ENCODE data around the gene NFIB.

The NFIB gene

GRCh38 chr9:14185016-14185415 lies 128.9 kb downstream of the NFIB start:
- DNase-seq (ENCODE audit: low read depth), result no peak

DNA sequence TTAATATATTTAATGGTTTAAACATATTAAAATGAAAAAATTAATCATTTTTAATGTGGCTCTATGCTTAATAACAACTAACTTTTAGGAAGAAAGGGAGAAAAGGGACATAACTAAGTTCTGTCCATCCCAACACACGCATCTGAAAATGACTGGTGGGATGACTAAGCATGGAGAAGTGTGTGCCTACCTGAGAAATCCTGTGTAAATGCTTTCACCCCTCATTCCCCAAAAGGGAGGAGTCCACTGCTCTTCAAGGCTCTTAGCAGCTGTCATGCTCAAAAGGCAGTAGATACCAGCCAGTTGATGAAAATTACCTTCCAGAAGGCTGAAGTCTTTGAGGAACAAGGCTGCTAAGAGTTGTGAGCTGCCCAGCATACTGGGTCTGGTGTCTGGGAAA lies 130.9 kb downstream of the NFIB start:
- DNase-seq (ENCODE audit: low read depth), result no peak

DNA sequence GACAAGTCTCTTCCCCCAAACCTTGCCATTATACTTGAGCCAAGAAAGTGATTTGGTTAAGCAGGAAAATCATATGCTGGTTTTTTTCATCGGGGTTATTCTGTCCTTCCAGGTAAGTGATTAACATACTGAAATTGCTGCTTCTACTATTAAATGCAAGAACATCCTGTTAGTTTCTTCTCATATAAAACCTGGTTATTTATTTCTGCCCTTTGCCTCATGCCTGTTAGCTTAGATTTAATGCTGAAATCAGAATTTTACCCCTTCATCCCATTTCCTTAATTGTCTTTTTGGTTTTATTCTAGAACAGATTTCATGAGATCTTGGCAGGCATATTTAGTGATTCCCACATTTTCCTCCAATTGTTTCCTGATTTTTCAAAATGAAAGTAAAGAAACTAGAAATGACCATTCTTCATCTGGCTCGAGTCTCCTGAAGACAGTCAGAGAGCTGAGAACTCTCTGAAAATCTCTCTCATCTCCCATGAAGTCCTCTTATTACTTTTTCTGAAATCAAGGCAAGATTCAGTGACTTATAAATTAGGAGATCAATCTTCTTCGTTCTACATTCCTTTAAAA lies 132.9 kb downstream of the NFIB start:
- no peak for DNase-seq (ENCODE audit: low read depth)

DNA sequence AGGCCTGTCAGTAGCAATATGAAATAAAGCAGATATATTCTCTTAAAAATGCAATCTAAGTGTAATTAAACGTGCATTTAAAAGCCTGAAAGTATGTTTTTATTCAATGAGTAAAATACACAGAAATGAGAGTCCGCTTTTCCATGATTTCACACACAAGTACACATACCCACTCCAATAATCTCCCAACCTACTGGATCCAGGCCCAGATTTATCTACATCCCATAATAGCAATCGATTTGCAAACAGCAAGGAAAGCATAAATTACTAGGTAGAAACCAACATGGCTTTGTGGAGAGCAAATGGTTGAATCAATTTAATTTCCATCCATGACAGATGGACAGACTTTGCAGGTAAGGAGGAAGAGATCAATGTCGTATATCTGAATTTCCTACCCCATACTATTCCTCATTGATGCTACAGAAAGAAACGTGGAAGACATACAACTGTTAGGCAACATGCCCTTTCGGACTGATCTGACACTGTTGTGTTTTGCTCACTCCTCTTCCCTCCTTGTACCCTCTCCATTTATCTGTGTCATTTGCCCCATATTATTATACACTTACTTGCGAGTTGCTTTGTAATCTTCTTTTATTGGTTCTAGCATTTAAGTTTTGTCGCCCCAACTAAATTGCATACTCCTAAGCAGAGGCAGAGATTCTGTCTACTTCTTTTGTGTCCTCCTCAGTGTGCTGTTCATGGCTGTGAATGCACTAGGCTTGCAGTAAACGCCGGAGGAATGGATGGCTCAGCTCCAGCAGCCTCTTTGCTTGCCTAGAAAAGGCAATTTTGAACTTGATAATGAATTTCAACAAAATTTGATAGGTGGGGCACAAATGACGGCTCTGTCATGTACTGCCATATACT lies 133.6 kb downstream of the NFIB start:
- no peak for DNase-seq (ENCODE audit: low read depth)

- DNase-seq (ENCODE audit: low read depth), result no peak
Measured at GRCh38 chr9:14179449-14179848, 134.5 kb downstream of the NFIB start.

DNA sequence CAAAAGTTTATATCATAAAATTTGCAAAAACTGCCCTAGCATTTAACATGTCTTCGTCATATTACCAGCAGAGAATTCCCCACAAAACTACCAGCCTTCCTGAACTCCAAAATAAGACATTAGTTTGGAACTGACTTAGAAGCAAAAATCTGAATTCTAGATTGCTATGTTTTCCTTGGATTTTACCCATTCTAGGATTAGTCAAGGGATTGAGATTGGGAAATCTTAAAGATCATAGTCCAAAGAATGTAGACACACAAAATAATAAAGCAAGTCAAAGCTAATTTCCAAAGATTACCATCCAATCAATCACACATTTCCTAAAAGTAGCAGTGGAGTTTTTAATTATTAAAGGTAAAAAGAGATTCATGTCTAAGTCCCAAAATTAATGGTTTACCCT lies 138.2 kb downstream of the NFIB start:
- DNase-seq (ENCODE audit: low read depth), result no peak

DNA sequence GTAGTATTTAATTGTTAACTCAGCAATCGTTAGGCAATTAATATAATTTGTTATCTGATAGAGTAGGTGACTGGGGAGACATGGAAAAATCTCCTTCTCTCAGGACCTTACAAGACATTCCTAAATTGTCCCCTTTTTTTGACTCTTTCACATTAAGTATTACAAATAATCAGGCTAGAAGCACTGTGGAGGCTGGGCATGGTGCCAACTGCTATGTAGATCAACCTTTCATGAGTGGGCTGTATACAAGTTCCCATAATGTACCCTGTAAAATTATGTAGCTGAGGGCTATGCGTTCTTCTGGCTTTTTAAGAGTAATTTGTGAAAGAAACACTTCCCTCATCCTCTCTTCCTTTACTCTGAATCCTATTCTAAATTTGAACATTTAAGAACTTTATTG lies 140.2 kb downstream of the NFIB start:
- no peak for DNase-seq (ENCODE audit: low read depth)

DNA sequence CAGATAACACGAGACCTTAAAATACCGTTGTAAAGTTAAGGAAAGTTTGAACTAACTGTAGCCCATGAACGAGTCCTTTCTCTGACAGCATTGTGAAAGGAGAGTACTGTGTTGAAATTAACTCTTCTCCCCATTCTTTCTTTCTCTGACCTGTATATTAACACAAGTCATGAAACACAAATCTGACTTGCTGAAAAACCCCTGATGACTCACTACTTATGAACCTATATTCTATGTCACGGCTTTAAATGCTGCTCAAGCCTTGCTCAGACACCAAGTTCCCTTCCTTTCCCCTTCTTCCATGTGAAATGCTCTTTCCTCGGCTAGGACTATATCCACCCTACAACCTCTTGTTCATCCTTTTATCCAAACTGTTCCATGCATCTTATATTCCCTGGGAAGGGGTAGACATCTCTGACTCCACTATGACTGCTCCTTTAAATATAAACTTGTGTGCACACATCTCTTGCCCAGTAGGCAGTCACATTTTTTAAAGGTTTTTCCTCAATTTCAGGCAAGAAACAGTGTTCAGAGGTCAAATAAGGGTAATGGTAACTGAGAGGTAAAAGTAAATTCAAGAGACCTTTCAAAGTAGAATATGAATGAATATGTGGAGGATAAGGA lies 142.9 kb downstream of the NFIB start:
- DNase-seq (ENCODE audit: low read depth), result no peak

- DNase-seq (ENCODE audit: low read depth), result no peak
Measured at GRCh38 chr9:14170392-14170931, 143.5 kb downstream of the NFIB start.

DNA sequence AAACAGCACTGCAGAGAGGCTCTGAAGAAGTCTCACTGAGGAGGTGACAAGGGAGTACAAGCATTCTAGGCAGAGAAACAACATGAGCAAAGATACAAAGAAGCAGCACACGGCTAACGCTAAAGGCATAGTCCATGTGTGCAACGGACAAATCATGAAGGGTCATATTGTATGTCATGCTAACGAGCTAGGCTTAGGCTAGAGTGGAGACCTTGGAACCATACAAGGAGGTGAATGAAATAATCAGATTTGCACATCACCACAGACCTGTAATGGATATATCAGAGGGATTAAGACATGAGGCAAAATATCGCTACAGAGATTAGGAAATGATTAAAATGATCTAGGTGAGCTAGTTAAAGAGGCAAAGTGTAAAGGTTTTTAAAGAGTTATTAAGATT lies 145.6 kb downstream of the NFIB start:
- DNase-seq (ENCODE audit: low read depth), result no peak

- DNase-seq (ENCODE audit: low read depth), result no peak
Measured at GRCh38 chr9:14165376-14166035, 148.4 kb downstream of the NFIB start.

DNA sequence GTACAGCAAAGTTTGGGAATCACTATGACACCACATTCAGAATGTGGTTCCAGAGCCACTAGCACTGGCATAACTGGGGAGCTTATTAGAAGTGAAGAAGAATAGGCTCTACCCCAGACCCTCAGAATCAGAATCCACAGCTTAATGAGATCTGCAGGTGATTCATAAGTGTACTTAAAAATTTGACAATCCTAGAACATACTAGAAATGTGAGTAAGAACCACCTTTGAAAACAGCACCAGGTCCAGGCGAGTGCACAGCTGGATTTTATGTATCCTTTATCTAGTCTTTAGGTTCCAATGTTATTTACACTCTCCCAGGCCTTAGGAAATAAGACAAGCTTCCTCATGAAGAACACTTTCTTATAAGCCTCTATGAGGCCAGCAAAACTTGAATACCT lies 149.0 kb downstream of the NFIB start:
- DNase-seq (ENCODE audit: low read depth), result no peak

DNA sequence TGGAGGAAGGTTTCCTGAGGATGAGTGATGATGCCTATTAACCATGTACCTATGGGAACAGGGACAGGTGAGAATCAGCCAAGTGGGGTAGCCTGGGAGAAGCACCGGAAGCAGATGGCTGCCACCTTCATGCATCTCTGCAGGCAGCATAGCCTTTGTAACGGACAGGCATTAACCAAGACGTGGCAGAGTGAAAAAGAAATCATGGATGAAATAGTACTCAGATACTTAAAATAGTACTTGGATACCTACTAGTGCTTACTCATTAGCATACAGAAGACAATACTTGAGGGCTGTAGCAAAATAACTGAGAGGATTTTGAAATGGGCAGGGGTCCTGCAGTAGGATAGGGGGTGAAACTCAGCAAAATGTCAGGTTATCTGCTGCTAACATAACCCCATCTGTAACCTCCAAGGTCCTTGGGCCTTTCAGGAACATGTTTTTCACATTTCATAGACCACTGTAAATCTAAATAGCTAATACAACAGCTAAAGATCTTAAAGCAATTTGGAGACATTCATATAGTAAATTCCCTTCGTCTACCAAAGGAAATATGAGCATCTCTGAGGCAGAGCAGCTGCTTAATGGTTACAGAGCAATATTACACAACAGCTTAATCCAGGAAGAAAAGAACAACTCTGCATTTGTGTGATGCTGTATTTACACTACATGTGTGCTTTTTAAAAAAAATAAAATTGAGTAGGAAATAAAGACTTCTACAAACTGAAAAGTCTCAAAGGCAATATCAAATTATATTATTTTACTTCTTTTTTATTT lies 154.3 kb downstream of the NFIB start:
- no peak for DNase-seq (ENCODE audit: low read depth)

GRCh38 chr9:14158916-14159315 lies 155.0 kb downstream of the NFIB start:
- DNase-seq (ENCODE audit: low read depth), result no peak

- no peak for DNase-seq (ENCODE audit: low read depth)
Measured at GRCh38 chr9:14158136-14158813, 155.7 kb downstream of the NFIB start.

DNA sequence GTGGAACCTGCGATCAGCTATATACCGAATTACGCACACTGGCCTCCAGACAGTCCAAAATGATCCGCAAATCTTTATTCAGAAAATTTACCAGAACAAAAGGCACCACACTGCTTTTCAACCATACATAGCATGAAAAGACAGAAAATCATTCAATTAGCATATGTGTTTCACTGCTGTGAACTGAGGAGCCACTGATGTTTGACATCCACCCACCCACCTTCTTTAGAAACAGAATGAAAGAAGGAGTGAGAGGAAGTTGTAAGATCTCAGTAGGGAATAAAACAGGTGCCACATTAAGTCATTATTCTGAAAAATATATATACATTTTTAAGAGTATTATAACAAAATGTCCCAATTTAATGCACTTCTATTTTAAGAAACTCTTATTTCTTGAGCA lies 156.8 kb downstream of the NFIB start:
- no peak for DNase-seq (ENCODE audit: low read depth)

DNA sequence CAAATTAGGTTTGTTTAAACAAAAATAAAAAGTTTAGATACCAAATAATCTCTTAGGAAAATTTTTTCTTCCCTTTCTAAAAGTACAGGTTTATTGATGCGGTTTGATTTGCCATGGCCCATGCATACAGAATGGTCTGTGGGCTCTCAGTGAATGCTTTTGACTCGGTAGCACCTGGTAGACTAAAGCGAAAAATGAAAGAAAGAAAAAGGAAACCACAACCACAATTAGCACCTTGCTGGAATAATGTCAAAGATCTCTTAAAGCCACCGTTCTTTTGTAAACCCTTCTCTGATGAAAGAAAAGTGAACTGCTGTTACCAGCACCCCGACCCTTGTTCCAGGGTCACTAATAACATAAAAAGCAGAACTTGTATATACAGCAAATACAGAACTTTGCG lies 157.9 kb downstream of the NFIB start:
- no peak for DNase-seq (ENCODE audit: low read depth)

GRCh38 chr9:14155237-14155636 lies 158.7 kb downstream of the NFIB start:
- DNase-seq (ENCODE audit: low read depth), result no peak

DNA sequence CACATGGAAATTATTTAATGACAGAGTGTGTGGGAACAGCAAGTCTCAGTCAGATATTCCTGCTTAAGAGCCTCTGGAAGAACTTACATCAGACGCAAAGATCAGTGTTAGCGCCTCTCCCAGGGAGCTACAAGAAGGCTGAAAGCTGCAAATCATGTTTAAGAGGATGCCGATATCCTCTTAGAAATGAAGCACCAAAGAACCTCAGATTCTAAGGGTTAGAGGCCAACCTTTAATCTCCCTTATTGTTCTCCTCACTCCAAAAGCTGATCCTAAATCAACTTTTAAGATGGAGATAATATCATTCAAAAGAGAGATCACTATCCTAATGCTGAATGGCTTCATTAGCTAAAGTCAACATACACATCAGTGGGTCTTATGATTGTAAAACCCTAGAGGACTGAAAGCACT lies 160.6 kb downstream of the NFIB start:
- no peak for DNase-seq (ENCODE audit: low read depth)

GRCh38 chr9:14151451-14151850 lies 162.5 kb downstream of the NFIB start:
- no peak for DNase-seq (ENCODE audit: low read depth)

DNA sequence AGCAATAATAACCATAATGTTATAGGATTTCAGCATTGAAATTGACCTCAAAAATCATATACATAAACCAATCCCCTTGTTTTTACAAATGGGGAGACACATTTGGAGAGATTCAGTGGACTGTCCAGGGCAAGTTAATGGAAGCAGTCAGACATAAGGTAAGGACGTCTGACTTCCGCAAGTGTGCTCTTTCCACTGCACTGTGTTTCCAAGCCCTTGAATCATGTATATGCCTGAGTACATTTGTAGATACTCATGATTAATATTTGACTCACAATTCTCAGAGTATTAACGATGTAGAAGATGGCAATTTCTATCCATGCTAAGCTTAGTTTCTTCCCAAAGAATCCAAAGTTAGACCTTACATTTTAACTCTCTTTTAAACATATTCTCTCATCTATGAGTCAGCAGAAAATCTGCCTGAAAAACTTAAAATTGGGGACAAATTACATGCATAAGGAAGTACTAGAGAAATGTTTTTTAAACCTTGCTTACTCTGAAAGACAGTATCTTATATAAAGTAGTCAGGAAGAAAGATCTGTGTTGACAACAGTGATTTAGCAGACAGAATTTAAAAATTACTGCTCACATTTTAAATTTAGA lies 165.3 kb downstream of the NFIB start:
- no peak for DNase-seq (ENCODE audit: low read depth)
